K562 (cell line): Measurements from ENCODE around the gene FES. TPM values are rescaled to one million over a fixed set of nuclear protein-coding genes. Genes with fewer than 3 reads are reported as not detected.

Source experiments
- ADNP ChIP-seq: fragments of 200-800 bp; sonication (Bioruptor generic); IDR thresholded peaks from 2 replicates; pipeline ENCODE4 v1.6.1; 2016; ENCODE audit warnings: missing genetic modification characterization, missing compliant biosample characterization
- BHLHE40 ChIP-seq: IDR thresholded peaks from 2 replicates; pipeline ENCODE4 v1.6.1; 2011; ENCODE audit warnings: low read length, improper control_type of control experiment
- CTBP1 ChIP-seq: fragments of 450-650 bp; IDR thresholded peaks from 2 replicates; pipeline ENCODE4 v1.6.1; 2016; ENCODE audit warnings: borderline replicate concordance
- E2F4 ChIP-seq: sonication (generic); formaldehyde crosslinking; IDR thresholded peaks from 2 replicates; pipeline ENCODE4 v1.8.0; 2022; ENCODE audit warnings: mild to moderate bottlenecking, low read depth, missing genetic modification reagents
- ELK1 ChIP-seq: sonication (generic); formaldehyde crosslinking; IDR thresholded peaks from 2 replicates; pipeline ENCODE4 v1.8.1; 2022; ENCODE audit warnings: missing genetic modification reagents
- HDAC3 ChIP-seq: fragments of 450-650 bp; IDR thresholded peaks from 2 replicates; pipeline ENCODE4 v1.6.1; 2018; ENCODE audit warnings: borderline replicate concordance, mild to moderate bottlenecking, moderate library complexity; ENCODE audit not compliant: partially characterized antibody
- HNRNPLL ChIP-seq: fragments of 200-400 bp; formaldehyde crosslinking; IDR thresholded peaks from 2 replicates; pipeline ENCODE4 v1.6.1; 2017; ENCODE audit warnings: low read length, low read depth, mild to moderate bottlenecking; ENCODE audit not compliant: poor library complexity, severe bottlenecking
- IRF2 ChIP-seq: sonication (generic); formaldehyde crosslinking; IDR thresholded peaks from 2 replicates; pipeline ENCODE4 v1.8.1; 2022; ENCODE audit warnings: mild to moderate bottlenecking, missing genetic modification reagents
- MCM2 ChIP-seq: fragments of 450-650 bp; IDR thresholded peaks from 2 replicates; pipeline ENCODE4 v1.6.1; 2017; ENCODE audit warnings: low read depth, mild to moderate bottlenecking
- NCOA4 ChIP-seq: fragments of 450-650 bp; IDR thresholded peaks from 2 replicates; pipeline ENCODE4 v1.6.1; 2018; ENCODE audit warnings: mild to moderate bottlenecking; ENCODE audit not compliant: partially characterized antibody
- RBM25 ChIP-seq: fragments of 200-400 bp; formaldehyde crosslinking; IDR thresholded peaks from 2 replicates; pipeline ENCODE4 v1.6.1; 2018; ENCODE audit warnings: low read length, low read depth, moderate library complexity; ENCODE audit not compliant: severe bottlenecking
- ZC3H4 ChIP-seq: sonication (generic); formaldehyde crosslinking; IDR thresholded peaks from 2 replicates; pipeline ENCODE4 v1.9.0; 2021; ENCODE audit warnings: missing genetic modification reagents, borderline replicate concordance
- ZFP1 ChIP-seq: fragments of 450-650 bp; formaldehyde crosslinking; IDR thresholded peaks from 2 replicates; pipeline ENCODE4 v1.4.0; 2020; ENCODE audit warnings: mild to moderate bottlenecking, mixed read lengths
- ZKSCAN1 ChIP-seq: fragments of 150-350 bp; IDR thresholded peaks from 2 replicates; pipeline ENCODE4 v1.6.1; 2016; ENCODE audit warnings: low read depth, low read length
- ZNF699 ChIP-seq: fragments of 250-450 bp; sonication (Bioruptor Pico); IDR thresholded peaks from 2 replicates; pipeline ENCODE4 v1.8.0; 2021; ENCODE audit warnings: mild to moderate bottlenecking, moderate library complexity; ENCODE audit not compliant: insufficient replicate concordance
- polyA plus RNA-seq, 8 experiments: library from polyadenylated mRNA; depleted of rRNA in 4 of 8; stranded (reverse) in 5 of 8; unstranded in 3 of 8; fragments of >200 nt; fragmentation: Nextera tagmentation in 2 of 8; fragmentation: Illumina TruSeq in 1 of 8; extraction: Ambion mirVana in 2 of 8; extraction: Trizol in 1 of 8; gene quantifications; 2 replicates each; pipeline versions ENCODE4 v1.2.1 to v1.2.3, GENCODE V29; 2011 to 2014; ENCODE audit warnings: inconsistent platforms in 1 of 8, missing spikeins in 1 of 8
- total RNA-seq, 7 experiments: library from RNA; depleted of rRNA in 6 of 7; stranded (reverse); fragments of >200 nt in 6 of 7; fragmentation: Illumina TruSeq in 2 of 7; extraction: Trizol in 2 of 7; gene quantifications; 2 replicates each; pipeline versions ENCODE4 v1.2.1 to v1.2.3, GENCODE V29; 2011 to 2021; ENCODE audit warnings: low replicate concordance in 1 of 7
- TF ChIP-seq, protein P1 (sequence below): fragments of 200-800 bp; sonication (Bioruptor generic); IDR thresholded peaks from 2 replicates; pipeline ENCODE4 v1.6.1; 2017; ENCODE audit warnings: missing genetic modification characterization, missing compliant biosample characterization

The FES gene
- total and polyA plus RNA-seq, 9 of the 15 experiments (the other 6 are each of a cell fraction or from before 2014, with no cell fraction given): 0.38 to 2.6 (median 0.82) TPM

GRCh38 chr15:90934949-90935751, 50.8 kb downstream of the FES start, which contains the start of gene UNC45A (continued):
- TF ChIP-seq E2F4 (no peak), ADNP (tag) (no peak), CTBP1 (no peak; the same call in 1 of the 2 replicates), IRF2 (CRISPR knock-in tag) (no peak), BHLHE40 (peak; percentile 87), ZFP1 (CRISPR knock-in tag) (no peak), ZNF699 (CRISPR knock-in tag) (no peak), ELK1 (CRISPR knock-in tag) (no peak), MCM2 (no peak), HNRNPLL (peak; percentile 57), RBM25 (no peak), ZC3H4 (no peak), HDAC3 (no peak), NCOA4 (no peak), ZKSCAN1 (no peak)
- TF ChIP-seq, protein P1, sequence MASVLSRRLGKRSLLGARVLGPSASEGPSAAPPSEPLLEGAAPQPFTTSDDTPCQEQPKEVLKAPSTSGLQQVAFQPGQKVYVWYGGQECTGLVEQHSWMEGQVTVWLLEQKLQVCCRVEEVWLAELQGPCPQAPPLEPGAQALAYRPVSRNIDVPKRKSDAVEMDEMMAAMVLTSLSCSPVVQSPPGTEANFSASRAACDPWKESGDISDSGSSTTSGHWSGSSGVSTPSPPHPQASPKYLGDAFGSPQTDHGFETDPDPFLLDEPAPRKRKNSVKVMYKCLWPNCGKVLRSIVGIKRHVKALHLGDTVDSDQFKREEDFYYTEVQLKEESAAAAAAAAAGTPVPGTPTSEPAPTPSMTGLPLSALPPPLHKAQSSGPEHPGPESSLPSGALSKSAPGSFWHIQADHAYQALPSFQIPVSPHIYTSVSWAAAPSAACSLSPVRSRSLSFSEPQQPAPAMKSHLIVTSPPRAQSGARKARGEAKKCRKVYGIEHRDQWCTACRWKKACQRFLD (CRISPR knock-in tag): no peak
